CD4-positive, alpha-beta T cell treated with Interleukin-6 at 100 ng/mL for 8 hours (primary cell): ENCODE measurements around the gene ZNF548.
"Not testable (repeated sequence)": the region's sequence is repeated elsewhere in the genome, so short reads cannot be mapped to it uniquely, and the experiment has no call there.

Experiments used
- DNase-seq: peaks from one replicate; pipeline ENCODE4 v3.0.0-alpha.2; 2020; ENCODE audit warnings: mixed read lengths, low spot score

The ZNF548 gene

DNA sequence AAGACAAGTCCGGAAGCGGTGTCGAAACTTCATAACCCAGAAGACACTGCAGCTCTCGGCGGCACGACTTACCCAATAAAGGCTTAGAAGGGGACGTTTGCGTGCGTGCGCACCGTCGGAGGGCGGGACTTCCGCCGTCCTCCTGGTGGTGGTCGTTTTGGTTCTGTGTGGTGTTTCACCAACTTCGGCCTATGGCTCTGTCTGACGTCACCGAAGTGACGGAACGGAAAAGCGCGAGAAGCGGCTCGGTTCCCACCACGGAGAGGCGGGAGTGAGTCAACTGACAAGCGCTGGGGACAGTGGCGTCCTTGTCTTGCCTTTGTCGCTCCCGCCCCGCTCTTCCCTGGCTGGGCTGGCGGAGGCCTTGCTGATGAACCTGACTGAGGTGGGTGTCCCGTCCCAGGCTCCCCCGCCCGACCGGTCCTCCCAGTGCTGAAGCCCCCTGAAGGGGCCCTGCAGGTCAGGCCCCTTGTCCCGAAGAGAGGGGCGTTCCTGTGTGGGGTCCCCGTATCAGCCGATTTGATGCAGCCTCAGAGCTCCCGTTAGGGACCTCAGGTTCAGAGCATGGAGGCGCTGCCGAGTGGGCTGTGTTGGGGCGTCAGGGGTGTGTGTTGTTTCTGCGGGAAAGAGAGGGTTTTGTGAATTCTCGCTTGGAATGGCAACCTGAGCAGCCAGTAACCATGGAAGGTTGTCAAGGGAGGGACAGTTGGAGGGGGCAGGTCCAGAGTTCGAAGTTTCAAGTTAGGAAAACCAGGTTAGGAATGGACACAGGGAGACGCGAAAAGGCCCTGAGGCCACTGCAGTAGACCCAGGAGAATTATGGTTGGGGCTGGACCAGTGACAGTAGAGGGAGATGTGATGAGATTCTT, at the start of gene ZNF548:
Gene ZNF548 (plus strand): TSS at position 125 of the 869 bp plus-strand sequence. CDS start 246 bp downstream, at position 371.
- peak; percentile 94 for DNase-seq

DNA sequence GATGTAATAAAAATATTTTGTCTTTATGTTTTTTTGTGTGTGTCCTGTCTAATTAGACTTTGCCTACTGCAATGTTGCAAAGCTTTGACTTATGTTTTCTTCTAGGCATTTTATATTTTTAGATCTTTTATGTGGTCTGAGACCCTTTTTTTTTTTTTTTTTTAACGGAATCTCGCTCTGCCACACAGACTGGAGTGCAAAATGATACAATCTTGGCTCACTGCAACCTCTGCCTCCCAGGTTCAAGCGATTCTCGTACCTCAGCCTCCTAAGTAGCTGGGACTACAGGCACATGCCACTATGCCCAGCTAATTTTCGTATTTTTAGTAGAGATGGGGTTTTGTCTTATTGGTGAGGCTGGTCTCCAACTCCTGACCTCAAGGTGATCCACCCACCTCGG, 47.1 kb upstream of the ZNF548 start:
- no peak for DNase-seq

DNA sequence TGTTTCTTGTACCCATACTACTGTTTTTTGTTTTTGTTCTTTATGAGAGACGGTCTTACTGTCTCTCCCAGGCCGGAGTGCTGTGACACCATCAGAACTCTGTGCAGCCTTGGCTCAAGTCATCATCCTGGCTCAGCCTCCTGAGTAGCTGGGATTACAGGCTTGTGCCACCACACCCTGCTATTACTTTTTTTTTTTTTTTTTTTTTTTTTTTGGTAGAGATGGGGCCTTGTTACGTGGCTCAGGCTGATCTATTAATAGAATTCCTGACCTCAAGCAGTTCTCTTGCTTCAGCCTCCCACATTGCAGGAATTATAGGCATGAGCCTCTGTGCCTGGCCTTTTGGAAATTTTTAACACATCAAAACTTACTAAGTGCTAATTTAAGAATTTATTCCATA, 41.5 kb upstream of the ZNF548 start:
- DNase-seq = no peak

DNA sequence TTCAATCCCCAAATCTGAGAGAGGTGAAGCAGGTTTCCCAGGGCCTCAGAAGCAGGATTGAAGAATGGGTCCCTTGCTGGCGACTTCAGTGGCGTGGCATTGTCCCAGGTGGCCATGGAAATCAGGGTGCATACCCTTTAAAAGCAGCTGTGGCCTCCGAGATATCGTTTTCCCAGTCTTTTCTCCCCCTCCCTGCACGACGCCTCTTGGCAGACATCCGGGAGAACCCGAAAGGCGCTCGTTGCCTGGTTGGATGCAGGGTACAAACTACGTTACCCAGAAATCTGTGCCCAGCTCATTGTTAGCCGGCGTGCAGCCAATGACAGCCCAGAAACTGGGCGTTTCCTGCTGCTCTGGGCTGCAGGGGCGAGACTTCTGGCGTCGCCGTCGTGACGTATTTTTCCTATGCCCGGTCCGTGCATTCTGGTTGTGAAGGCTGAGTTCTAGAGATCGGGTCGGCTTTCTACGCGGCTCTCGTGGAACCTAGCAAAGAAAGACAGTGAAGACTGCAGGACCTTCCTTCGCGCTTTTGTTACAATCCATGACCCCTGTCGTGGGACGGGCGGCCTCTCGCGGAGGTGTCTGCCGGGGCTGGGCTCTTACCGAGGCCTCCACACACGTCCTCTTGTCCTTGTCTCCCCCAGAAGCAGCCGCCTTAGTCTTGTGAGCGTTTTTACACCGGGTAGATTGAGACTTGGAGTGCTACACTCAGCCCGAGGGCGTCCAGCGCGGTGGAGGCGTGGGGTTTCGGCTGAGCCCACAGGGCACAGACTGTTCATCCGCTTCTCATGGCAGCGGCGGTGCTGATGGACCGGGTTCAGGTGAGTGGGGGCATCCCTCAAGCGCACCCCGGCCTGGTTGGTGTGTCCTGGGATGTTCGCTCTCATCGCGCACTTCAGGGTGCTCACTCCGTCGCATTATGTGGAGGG, 38.5 kb upstream of the ZNF548 start, which contains the start of gene ZNF304:
Gene ZNF304 (plus strand): TSS at position 395 of the 929 bp plus-strand sequence. CDS start 394 bp downstream, at position 789.
- peak; percentile 83 for DNase-seq

DNA sequence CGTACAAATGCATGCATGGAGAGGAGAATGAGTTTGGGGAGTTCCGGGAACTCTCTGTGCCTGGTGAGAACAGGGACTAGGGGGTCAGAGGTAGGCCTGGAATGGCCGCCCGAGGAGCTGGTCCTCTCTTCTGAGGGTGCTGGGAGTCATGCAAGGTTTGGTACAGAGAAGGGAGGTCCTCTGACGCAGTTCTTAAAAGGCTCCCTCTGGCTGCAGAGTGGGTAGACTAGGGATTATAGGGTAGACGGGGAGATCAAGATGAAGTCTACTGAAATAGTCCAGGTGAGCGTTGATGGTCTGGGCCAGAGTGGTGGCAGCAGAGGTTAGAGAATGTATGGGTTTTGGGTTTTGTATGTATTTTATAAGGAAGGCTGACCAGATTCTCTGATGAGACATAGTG, 37.8 kb upstream of the ZNF548 start:
- DNase-seq = no peak

- DNase-seq = no peak
These were observed 33.7 kb upstream of the ZNF548 start for GRCh38 chr19:57355916-57356315.

DNA sequence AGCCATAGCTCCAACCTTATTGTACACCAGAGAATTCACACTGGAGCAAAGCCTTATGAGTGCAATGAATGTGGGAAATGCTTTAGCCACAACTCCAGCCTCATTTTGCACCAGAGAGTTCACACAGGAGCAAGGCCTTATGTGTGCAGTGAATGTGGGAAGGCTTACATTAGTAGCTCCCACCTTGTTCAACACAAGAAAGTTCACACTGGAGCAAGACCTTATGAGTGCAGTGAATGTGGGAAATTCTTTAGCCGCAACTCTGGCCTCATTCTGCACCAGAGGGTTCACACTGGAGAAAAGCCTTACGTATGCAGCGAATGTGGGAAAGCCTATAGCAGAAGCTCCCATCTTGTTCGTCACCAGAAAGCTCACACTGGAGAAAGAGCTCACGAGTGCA, 32.2 kb upstream of the ZNF548 start:
- DNase-seq = no peak

- no peak for DNase-seq
These were observed 30.4 kb upstream of the ZNF548 start for GRCh38 chr19:57359300-57359699.

- no peak for DNase-seq
These were observed 27.2 kb upstream of the ZNF548 start for GRCh38 chr19:57362419-57362818.

GRCh38 chr19:57362997-57363687, 26.5 kb upstream of the ZNF548 start, which contains the start of the genes TRAPPC2B and ZNF547:
Gene TRAPPC2B (plus strand): TSS chr19:57363551. CDS start chr19:57364834, 1,283 bp downstream.
Gene ZNF547 (plus strand): TSS chr19:57363551. CDS start chr19:57368556, 5,005 bp downstream.
- DNase-seq = peak; percentile 98

- no peak for DNase-seq
These were observed 25.9 kb upstream of the ZNF548 start for GRCh38 chr19:57363688-57364181.

- DNase-seq = no peak
These were observed 22.9 kb upstream of the ZNF548 start for GRCh38 chr19:57366776-57367175.

DNA sequence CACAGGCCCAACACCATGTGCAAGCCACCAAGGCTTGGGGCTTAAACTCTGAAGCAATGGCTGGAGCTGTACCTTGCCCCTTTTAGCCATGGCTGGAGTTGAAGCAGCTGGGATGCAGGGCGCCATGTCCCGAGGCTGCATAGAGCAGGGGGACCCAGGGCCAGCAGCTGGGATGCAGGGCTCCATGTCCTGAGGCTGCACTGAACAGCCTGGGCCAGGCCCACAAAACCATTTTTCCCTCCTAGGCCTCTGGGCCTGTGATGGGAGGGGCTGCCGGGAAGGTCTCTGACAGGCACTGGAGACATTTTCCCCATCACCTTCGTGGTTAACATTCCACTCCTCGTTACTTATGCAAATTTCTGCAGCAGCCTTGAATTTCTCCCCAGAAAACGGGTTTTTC, 15.5 kb upstream of the ZNF548 start:
- DNase-seq = no peak

DNA sequence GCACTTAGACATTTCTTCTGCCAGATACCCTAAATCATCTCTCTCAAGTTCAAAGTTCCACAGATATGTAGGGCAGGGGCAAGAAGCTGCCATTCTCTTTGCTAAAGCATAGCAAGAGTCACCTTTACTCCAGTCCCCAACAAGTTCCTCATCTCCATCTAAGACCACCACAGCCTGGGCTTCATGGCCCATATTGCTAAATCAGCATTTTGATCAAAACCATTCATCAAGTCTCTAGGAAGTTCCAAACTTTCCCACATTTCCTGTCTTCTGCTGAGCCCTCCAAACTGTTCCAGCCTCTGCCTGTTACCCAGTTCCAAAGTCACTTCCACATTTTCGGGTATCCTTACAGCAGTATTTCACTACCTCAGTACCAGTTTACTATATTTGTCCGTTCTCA, 15.0 kb upstream of the ZNF548 start:
- DNase-seq = not testable (repeated sequence)

DNA sequence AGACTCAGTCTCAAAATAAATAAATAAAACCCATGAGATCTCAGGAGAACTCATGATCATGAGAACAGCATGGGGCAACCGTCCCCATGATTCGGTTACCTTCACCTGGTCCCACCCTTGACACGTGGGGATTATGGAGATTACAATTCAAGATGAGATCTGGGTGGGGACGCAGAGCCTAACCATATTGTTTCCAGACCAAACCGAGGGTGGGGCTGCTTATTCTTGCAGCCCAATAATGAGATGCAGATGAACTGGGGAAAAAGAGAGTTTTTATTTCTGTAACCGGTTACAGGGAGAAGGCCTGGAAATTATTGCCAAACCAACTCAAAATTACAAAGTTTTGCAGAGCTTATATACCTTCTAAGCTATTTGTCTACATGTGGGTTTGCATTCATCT, 13.5 kb upstream of the ZNF548 start:
- DNase-seq = no peak

DNA sequence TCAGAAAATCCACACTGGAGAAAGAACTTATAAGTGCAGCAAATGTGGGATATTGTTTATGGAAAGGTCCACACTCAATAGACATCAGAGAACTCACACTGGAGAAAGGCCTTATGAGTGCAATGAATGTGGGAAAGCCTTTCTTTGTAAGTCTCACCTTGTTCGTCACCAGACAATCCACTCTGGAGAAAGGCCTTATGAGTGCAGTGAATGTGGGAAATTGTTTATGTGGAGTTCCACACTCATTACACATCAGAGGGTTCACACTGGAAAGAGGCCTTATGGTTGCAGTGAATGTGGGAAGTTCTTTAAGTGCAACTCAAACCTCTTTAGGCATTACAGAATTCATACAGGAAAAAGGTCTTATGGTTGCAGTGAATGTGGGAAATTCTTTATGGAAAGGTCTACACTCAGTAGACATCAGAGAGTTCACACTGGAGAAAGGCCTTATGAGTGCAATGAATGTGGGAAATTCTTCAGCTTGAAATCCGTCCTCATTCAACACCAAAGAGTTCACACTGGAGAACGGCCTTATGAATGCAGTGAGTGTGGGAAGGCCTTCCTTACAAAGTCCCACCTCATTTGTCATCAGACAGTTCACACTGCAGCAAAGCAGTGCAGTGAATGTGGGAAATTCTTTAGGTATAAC, 12.0 kb upstream of the ZNF548 start:
- no peak for DNase-seq

DNA sequence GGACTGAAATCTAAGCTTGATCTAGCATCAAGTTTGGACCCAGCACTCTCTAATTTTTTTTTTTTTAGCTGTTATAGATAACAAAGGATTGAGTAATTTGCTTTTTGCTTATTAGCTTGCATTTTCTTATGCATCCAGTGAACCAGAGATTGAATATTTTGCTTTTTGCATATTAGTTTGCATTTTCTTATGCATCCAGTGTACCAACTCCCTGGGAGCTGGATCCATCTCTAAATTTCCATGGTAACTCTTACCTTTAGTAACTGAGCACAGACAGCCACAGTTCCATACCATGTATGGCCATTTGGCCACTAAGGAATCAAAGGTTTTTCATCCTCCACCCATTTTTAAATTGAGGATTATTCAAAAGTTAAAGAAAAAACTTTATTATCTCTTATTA, 8.7 kb upstream of the ZNF548 start:
- DNase-seq = no peak

DNA sequence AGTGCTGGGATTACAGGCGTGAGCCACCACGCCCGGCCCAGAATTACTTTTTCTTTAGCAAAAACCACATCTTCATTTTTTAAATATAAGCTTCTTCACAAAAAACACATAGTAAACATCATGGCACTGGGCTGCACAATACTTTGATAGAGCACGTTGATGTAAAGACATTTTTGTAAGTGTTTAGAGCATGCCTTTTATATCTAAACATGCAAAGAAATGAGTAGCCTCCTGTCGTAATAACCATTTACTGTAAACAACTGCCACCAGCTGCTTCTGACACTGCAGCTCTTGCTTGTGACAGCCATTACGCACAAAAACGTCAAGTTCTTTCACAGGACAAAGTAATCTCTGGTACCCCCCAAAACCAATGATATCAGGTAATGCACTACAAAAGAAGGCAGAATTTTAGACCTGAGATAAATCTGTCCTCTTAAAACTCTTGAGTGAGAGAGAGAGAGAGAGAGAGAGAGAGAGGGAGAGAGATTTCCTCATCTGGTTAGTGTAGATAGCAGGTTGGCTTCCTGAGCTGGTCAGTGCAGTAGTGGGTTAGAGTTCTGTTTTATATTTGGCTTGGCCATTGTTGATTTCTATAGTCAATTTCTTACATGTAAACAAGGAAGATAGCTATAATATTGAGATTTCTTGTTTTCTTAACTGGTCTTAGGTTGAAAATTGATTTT, 6.7 kb upstream of the ZNF548 start:
- no peak for DNase-seq

DNA sequence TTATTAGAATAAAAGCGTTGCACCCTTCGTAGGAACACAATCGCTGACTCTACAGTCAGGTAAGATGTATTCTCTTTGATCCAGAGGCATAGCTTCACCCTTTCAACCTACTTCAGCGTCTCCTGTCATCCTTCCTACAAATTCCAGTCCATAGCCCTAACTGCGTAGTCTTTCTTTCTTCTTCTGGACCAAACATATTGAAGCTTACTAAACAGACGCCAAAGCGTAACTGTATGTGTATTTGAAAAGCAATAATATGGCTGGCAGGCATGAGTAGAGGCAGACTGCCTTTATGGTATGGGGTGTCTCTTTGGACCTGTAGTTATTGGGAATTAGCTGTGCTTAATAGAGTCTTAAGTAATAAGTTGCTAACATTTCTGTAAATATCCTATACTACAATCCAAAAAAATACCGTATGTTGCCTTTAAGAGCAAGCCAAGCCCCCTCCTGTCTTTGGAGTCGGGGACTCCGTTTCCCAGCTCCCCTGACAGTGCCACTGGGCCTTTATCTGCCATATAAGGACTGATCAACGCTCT, 392 bp upstream of the ZNF548 start:
- no peak for DNase-seq

DNA sequence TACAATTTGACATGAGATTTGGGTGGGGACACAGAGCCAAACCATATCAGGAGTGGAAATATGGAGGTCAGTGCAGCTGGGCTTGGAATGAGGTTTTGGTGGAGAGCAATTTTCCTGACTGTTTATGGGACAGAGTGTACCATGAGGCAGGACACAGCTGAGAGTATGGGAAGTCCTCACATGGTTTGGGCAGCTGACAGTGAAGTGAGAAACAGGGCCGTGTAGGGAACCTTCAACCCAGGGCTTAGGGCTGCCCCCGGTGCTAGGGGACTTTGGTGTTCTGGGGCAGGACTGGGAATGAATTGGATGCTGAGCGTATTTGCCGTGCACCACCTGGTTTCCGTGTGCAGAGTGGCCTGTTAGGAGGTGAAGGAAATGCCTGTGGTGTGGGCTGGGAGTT, 6.1 kb downstream of the ZNF548 start:
- no peak for DNase-seq
